H4 (cell line): Measurements from ENCODE around the gene TAS2R14. TPM values are rescaled to one million over a fixed set of nuclear protein-coding genes. Genes with fewer than 3 reads are reported as not detected.

Experiments used
- DNase-seq: peaks from one replicate; pipeline ENCODE4 v3.0.0-alpha.2; 2015; ENCODE audit warnings: low spot score
- total RNA-seq: library from RNA; depleted of rRNA; stranded (reverse); fragments of >200 nt; shearing (Covaris generic); gene quantifications from 2 replicates; pipeline ENCODE4 v1.2.3, GENCODE V29; 2014; rRNA removed

TAS2R14 gene
- total RNA-seq, 1 experiment from 2014 or later, result 1.6 TPM

DNA sequence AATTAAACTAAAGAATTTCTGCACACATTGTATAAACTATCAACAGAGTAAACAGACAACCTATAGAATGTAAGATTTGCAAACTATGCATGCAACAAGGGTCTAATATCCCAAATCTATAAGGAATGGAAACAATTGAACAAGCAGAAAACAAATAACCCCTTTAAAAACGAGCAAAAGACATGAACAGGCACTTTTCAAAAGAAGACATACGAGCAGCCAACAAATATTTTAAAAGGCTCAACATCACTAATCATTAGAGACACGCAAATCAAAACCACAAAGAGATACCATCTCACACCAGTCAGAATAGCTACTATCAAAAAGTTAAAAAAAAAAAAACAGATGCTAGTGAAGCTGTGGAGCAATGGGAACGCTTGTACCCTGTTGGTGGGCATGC, 34.4 kb downstream of the TAS2R14 start:
- no peak for DNase-seq

DNA sequence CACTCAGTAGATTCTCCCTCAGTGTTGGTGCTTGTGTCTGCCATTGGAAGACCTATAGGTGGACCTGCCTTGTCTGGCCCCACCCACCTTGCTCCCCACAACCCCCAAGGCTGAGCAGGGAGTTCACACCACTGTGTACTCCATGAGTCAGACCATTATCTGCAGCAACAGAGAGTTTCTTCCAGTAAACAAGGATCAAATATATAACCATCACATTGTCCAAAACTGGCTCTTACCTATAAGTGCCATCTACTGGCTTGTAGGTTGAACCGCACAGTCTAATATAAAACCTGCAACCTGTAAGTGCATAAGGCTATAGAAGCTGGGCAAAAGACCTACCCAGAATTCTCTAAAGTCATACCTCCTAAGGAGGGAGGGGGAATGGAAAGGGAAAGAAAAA, 37.6 kb downstream of the TAS2R14 start:
- DNase-seq, result peak; percentile 29

DNA sequence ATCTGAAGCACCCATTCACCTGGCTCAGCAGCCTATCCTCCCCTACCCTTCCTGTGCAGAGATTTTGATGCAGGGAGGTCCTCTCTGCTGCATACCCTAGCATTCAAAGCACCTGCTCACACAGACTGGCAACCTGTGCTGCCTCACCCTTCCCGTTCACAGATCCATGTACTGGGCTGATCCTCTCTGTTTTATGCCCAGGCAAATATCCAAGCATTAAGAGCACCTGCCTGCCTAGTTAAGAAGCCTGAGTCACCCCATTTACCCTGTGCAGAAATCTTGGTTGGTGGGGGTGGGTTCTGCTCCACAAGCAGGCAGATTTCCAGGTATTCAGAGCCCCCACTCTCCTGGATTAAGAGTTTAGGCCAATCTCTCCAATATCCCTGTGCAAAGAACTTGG, 38.1 kb downstream of the TAS2R14 start:
- no peak for DNase-seq

DNA sequence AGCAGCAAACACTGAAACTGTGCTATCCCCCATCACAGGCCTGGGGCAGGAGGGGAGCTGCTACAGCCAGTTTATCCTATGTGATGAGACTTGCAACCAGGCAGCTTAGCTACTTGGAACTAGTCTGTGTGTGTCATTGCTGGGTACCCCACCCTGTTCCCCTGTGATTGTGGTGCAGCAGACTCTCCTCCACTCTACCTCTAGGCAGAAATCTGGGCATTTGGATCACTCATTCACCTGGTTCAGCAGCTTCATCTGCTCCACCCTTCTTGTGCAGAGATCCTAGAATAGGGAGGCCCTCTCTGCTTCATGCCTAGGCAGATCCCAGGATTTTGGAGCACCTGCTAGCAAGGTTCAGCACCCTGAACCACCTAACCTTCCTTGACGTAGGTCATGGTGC, 38.5 kb downstream of the TAS2R14 start:
- DNase-seq, result no peak

DNA sequence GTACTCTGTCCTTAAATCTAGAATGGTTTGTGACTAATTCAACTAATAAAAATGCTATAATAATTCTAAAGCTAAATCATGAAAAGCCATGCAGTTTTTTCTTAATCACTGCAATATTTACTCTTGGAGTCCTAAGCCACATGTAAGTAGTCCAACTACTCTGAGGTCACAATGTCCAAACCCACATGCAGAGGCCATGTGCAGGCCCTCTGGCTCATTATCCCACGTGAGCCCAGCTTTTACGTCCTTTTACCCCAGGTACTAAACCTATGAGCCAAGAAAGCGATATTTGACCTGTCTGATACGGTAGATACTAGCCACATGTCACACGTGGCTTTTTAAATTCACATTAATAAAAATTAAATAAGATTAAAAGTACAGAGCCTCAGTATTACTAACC, 42.2 kb downstream of the TAS2R14 start:
- no peak for DNase-seq

DNA sequence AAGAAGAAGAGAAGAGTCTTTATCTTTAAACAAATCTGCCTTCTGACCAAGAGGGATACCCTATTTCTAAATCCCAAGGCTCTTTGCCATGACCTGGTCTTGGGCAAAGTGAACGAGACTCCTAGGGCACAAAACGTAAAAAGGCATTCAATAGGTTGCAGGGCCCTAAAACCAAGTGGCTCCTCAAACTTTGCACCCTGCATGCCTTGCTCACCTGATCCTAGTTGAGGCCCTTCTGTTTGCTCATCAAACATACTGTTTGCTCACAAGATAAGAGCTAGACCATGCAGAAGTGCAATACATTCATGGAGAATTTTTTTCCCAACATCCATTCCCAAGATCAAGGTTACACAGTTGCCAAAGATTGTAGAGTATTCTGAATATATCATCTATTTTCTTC, 47.1 kb downstream of the TAS2R14 start:
- no peak for DNase-seq

DNA sequence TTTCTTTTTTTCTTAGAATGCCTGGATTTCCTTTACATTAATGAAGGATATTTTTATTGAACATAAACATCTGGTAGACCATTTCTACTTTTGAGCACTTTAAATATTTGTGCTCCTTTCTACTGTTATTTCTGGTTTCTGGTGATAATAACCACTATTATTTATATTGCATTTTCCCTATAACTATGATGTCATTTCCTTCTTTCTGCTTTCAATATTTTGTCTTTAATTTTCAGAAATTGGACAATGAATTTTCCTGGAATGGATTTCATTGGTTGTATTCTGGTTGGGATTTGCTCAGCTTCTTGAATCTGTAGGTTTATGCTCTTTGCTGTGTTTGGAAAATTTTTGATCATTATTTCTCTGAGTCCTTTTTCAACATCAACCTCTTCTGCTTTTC, 49.8 kb downstream of the TAS2R14 start:
- DNase-seq, result no peak

Other genes with a start within 250 kb of the TAS2R14 start
- gene YBX3, start 215.9 kb downstream of the TAS2R14 start, total RNA-seq, result 55.7 and 96.7 TPM in 2 replicates
- not detected in 2 replicates for gene TAS2R7, start 136.6 kb downstream of the TAS2R14 start, total RNA-seq
- not detected in 2 replicates for gene TAS2R8, start 132.0 kb downstream of the TAS2R14 start, total RNA-seq
- gene TAS2R9, start 129.1 kb downstream of the TAS2R14 start, total RNA-seq, result not detected in 2 replicates
- 0.08 TPM in 1 of 2 replicates, not detected in the other for gene TAS2R10, start 112.9 kb downstream of the TAS2R14 start, total RNA-seq
- gene PRR4, start 89.8 kb downstream of the TAS2R14 start, total RNA-seq, result 0.87 and 3.6 TPM in 2 replicates
- 7.4 and 9.9 TPM in 2 replicates for gene PRH1, start 55.0 kb downstream of the TAS2R14 start, total RNA-seq
- gene TAS2R13, start 29.7 kb downstream of the TAS2R14 start, total RNA-seq, result 0.08 and 0.17 TPM in 2 replicates
- not detected in 2 replicates for gene PRH2, start 10.0 kb downstream of the TAS2R14 start, total RNA-seq
- gene TAS2R50, start 47.6 kb upstream of the TAS2R14 start, total RNA-seq, result not detected in 2 replicates
- gene TAS2R20, start 59.0 kb upstream of the TAS2R14 start, total RNA-seq, result 0.62 TPM in 1 of 2 replicates, not detected in the other
- 0.21 TPM in 1 of 2 replicates, not detected in the other for gene TAS2R19, start 83.4 kb upstream of the TAS2R14 start, total RNA-seq
- gene TAS2R31, start 92.1 kb upstream of the TAS2R14 start, total RNA-seq, result 1.4 TPM in 1 of 2 replicates, not detected in the other
- gene TAS2R46, start 123.0 kb upstream of the TAS2R14 start, total RNA-seq, result 0.23 TPM in 1 of 2 replicates, not detected in the other
- gene TAS2R43, start 153.1 kb upstream of the TAS2R14 start, total RNA-seq, result not detected in 2 replicates
- gene TAS2R30, start 195.4 kb upstream of the TAS2R14 start, total RNA-seq, result 0.10 TPM in 1 of 2 replicates, not detected in the other
- gene SMIM10L1, start 231.9 kb upstream of the TAS2R14 start, total RNA-seq, result 8.4 and 10.1 TPM in 2 replicates
- not detected in 2 replicates for gene TAS2R42, start 247.7 kb upstream of the TAS2R14 start, total RNA-seq